Measurements from ENCODE around the gene PUM2.
"Not testable (repeated sequence)": the region's sequence is repeated elsewhere in the genome, so short reads cannot be mapped to it uniquely, and the experiment has no call there.

The PUM2 gene

DNA sequence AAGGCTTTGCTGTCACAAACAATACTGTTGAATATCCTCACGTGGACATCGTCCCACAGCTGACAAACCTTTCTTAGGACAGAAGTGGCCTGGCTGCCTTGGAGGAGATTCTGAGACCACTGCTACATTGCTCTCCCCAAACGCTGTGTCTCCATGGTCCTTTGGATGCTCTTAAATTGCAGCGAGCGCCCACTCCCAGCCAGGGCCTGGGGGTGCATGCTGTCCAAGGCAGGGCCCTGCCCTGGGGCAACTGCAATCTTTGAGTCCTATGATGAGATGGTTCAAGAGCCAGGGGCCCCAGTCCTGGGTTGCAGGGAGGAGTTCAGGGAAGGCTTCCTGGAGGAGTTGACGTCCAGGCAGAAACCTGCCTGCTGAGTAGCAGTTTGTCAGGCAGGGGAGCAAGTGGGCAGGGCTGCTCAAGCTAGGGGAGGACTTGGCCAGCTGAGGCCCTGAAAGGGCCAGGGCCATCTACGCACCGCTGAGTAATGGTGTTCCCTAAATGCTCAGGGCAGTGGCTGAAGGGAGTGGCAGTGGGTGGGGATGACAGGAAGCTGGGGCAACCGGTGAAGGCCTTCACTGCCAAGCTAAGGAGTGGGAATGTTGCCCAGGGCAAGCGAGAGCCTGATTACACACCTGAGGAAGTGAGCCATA is 114.9 kb downstream of the PUM2 start:
- DNase-seq (ENCODE audit: low read depth in 1 of 2, low spot score in 1 of 2) = no peak

DNA sequence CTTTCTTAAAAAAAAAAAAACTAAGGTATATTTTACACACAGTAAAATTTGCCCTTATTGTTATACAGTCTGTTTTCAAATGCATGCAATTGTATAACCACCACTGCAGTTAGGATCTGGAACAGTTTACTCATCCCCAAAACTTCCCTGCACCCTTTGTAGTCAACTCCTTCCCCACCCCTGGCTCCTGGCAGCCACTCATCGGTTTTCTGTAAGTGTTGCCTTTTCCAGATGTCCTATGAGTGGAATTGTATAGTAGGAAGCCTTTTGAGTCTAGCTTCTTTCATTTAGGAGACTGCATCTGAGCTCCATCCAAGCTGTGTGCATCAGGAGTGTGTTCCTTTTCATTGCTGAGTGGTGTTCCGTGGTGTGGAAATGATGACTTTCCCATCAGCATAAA is 116.0 kb downstream of the PUM2 start:
- not testable (repeated sequence) for DNase-seq (ENCODE audit: low read depth in 1 of 2, low spot score in 1 of 2)

DNA sequence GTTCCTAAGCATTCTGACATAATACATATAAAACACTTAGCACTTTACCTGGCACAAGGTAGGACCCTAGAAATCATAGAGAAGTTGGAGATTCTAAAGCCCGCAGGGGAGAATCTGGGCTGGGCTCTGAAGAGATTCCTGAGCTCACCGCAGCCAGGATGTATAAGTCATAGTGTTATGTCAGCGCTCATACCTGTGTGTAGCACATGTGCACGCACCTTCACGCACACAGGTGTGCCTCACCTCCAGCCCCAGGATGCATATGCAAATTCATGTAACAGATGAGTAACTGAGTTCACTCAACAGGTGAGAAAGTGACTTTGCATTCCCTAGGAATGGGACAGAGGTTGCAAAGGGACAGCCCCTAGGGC is 117.8 kb downstream of the PUM2 start:
- no peak for DNase-seq (ENCODE audit: low read depth in 1 of 2, low spot score in 1 of 2)

DNA sequence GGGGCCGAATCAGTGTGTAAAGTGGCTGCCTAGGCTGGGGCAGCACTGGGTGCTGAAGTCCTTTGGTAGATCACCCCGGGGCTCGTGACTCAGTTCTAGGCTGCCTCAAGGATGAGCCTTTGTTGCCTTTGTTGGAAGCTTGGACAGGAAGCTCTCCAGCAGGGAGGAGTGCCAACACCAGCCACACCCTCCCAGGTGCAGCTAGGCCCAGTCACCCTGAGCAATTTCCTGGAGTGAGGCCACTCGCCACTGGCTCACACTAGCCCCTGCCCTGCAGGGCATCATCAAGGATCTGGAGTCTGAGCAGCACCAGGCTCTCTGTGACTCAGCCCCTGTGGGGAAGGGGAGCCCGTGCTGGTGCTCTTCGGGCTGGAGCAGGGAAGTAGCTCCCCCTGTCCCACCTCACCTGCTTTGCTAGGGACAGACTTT is 119.0 kb downstream of the PUM2 start:
- DNase-seq (ENCODE audit: low read depth in 1 of 2, low spot score in 1 of 2) = no peak

- no peak for DNase-seq (ENCODE audit: low read depth in 1 of 2, low spot score in 1 of 2)
These were observed 119.5 kb downstream of the PUM2 start for GRCh38 chr2:20231159-20231558.

- no peak for DNase-seq (ENCODE audit: low read depth in 1 of 2, low spot score in 1 of 2)
These were observed 120.6 kb downstream of the PUM2 start for GRCh38 chr2:20230114-20230425.

DNA sequence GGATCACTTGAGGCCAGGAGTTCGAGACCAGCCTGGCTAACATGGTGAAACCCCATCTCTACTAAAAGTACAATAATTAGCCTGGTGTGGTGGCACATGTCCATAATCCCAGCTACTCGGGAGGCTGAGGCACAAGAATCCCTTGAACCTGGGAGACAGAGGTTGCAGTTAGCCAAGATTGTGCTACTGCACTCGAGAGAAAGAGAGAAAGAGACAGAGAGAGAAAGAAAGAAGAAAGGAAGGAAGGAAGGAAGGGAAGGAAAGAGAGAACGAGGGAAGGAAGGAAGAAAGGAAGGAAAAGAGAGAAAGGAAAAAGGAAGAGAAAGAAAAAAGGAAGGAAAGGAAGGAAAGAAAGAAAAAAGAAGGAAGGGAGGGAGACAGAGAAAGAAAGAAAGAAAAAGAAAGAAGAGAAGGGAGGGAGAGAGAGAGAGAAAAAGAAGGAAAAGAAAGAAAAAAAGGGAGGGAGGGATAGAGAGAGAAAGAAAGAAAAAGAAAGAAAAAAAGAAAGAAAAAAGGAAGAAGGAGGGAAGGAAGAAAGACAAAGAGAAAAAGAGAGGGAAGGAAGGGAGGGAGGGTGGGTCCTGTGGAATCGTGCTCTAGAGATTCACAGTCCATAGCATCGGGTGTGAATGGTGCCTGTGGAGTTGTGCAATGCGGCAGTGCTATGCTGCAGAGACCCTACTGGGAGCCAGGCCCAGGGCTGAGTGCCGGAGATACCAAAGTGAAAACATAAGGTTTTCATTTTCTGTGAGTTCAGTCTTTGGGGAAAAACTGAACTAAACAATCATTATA is 121.1 kb downstream of the PUM2 start:
- DNase-seq (ENCODE audit: low read depth in 1 of 2, low spot score in 1 of 2) = no peak

GRCh38 chr2:20227894-20228505 is 122.6 kb downstream of the PUM2 start:
- no peak for DNase-seq (ENCODE audit: low read depth in 1 of 2, low spot score in 1 of 2)

GRCh38 chr2:20226152-20226545 is 124.5 kb downstream of the PUM2 start:
- no peak for DNase-seq (ENCODE audit: low read depth in 1 of 2, low spot score in 1 of 2)

DNA sequence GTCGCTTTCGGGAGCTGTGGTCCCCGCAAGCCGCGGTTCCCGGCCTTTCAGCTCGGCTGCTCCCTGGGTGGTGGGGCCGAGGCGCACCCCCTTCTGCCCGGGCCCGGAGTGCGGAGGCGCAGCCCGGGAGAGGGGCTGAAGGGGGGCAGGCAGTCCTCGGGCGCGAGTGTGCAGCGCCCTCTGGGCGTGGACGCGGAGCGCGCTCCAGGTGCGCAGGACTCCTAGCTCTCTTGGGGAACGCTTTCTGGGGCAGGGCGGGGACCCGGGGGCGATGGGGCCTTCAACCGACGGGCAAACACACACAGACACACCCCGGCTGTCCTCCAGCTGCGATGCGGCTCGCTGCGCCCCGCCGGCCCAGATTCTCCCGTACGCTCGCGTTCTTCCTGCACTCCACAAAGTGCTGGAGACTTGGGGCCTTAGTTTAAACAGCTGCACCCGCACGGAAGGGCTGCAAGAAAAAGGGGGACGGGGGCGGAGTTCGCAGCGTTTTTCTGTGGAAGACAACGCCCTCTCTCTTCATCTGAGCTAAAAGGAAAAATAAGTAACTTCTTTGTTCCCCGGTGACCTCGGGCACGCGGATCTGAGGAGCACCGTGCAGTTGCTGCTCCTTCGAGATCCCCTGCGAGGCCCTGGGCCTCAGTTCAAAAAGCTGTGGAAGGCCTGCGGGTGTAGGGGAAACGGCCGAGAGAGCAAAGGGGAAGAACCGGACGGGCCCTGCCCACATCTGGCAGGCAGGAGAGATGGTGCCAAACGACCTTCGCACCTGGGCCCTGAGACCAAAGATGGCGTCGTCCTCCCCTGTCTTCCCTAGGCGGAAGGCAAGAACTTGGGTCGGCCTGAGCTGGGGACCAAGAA is 125.1 kb downstream of the PUM2 start:
- DNase-seq (ENCODE audit: low read depth in 1 of 2, low spot score in 1 of 2) = no peak

DNA sequence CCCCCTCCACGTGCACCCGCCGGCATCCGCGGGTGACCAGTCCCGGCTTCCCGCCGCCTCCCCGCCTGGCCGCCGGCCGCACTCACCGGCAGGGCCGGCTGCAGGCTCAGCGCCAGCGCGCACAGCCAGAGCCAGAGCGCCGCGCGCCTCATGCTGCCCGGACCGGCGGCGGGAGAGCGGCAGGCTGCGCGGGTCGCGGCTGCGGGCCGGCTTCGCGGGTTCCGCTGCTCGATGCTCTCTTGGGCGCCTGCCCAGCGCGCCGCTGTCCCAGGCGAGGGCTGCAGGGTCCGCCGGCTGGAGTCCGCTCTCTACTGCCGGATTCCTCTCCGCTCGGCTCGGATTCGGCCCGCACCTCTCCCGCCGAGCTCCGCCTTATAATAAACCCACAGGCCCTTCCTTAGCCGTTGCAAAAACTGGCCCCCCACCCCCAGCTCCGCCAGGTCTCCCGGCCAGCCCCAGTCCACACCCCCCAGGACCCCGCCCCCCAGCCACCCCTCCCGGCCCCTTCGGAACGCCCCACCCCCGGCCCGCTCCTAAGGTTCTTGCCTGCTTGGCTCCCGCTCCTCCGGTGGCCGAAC is 125.8 kb downstream of the PUM2 start, which contains the start of gene SDC1:
Gene SDC1, minus strand, starts transcription at position 415 of the 578 bp plus-strand sequence. Its CDS starts 263 bp downstream, at position 152.
- no peak for DNase-seq (ENCODE audit: low read depth in 1 of 2, low spot score in 1 of 2)

DNA sequence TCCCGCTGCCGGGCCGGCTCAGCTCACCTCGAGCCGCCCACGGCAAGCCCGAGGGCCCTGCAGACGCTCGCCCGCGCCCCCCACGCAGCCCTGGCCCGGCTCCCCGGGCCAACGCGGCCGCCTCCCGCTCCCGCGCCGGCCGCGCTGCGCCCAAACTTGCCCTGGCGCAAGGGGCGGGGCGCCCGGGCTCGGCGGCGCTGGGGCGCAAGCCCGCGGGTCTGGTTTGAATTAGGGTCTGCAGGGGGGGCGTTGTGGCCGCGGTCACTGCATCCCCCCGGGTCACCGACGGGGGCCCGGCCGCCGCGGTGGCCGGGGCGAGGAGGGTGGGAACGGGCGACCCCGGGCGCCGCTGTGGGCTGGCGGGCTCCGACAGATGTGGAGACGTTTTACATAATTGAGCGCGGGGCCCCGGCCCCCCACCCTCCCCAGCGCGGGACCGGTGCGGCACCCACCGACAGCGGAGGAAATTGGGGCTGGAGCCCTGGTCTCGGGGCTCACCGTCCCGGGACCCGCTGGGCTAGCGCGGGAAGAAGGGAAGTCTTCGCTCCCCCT is 126.4 kb downstream of the PUM2 start:
- no peak for DNase-seq (ENCODE audit: low read depth in 1 of 2, low spot score in 1 of 2)

- DNase-seq (ENCODE audit: low read depth in 1 of 2, low spot score in 1 of 2) = no peak
These were observed 127.1 kb downstream of the PUM2 start for GRCh38 chr2:20223407-20224163.

GRCh38 chr2:20222769-20223406 is 127.8 kb downstream of the PUM2 start:
- no peak for DNase-seq (ENCODE audit: low read depth in 1 of 2, low spot score in 1 of 2)

GRCh38 chr2:20222014-20222768 is 128.5 kb downstream of the PUM2 start:
- no peak for DNase-seq (ENCODE audit: low read depth in 1 of 2, low spot score in 1 of 2)

DNA sequence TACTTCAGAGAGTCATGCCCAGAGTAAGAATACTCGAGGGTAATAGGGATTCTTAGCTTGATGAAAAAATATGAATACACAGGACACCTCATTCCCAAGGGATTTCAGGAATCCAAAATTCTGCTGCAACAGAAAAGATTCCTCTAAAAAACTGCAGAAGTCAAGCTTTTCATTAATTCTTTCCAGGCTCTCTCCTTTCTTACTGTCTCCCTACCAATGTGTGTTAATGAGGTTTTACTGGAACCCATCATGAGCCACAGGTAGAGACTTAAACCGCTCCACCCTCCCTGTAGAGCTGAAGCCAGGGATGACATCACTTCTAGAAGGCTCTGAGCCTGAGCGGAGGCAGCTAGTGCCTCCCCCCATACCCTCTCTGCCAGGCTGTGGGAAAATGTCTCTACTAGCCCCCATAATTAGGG is 129.1 kb downstream of the PUM2 start:
- no peak for DNase-seq (ENCODE audit: low read depth in 1 of 2, low spot score in 1 of 2)

- no peak for DNase-seq (ENCODE audit: low read depth in 1 of 2, low spot score in 1 of 2)
These were observed 129.7 kb downstream of the PUM2 start for GRCh38 chr2:20220806-20221554.

GRCh38 chr2:20219763-20220380 is 130.8 kb downstream of the PUM2 start:
- DNase-seq (ENCODE audit: low read depth in 1 of 2, low spot score in 1 of 2) = no peak
